Measurements from ENCODE around the gene NEGR1. TPM values are rescaled to one million over a fixed set of nuclear protein-coding genes. Genes with fewer than 3 reads are reported as not detected.

NEGR1 gene
- total RNA-seq, 4 donors from 2014 or later, result 0.49 to 8.8 (median 2.7) TPM

GRCh38 chr1:72117621-72118020 is 164.7 kb downstream of the NEGR1 start:
- no peak for TF ChIP-seq CTCF (IDR thresholded peaks at IDR 0.05)
- TF ChIP-seq POLR2A (IDR thresholded peaks at IDR 0.05), result no peak
- Histone ChIP-seq H3K27me3 (no peaks in the 10 kb centered on the region), H3K4me3 (no peak overlapping the region), H3K27ac (no peak overlapping the region), H3K4me1 (no peaks in the 10 kb centered on the region), H3K9me3 (no peaks in the 10 kb centered on the region), H3K36me3 (no peaks in the 10 kb centered on the region)
- intact Hi-C loops (cut with DNase I), result no loop called here
- DNase-seq, result no peak
- 83 to 92% methylated on average over 2 of the region's 2 CpGs for WGBS, 2 donors

DNA sequence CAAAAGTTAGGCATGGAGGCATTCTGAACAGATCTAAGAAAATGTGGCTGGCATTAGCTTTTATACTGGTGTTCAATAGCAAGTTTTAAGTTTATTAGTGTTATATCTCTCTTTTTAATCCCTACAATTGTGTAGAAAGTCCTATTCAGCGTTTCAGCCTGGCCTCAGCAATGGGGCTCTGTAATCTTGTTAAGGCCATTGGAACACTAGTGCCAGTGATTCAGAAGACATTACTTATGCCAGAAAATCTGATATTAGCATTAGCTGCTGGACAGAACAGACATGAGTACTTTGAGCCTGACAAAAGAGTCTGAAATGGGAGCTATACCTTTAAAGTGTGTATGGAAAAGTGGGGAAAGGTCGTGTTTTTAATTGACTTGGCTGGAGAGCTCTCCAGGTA is 167.0 kb downstream of the NEGR1 start:
- intact Hi-C loops (cut with DNase I), result no loop called here
- Histone ChIP-seq H3K4me1 (no peaks in the 10 kb centered on the region), H3K27ac (no peak overlapping the region), H3K4me3 (no peak overlapping the region), H3K9me3 (no peaks in the 10 kb centered on the region), H3K27me3 (no peaks in the 10 kb centered on the region), H3K36me3 (no peaks in the 10 kb centered on the region)
- no peak for TF ChIP-seq CTCF (IDR thresholded peaks at IDR 0.05)
- WGBS, 2 donors, result 43 to 54% methylated on average over 2 of the region's 2 CpGs
- no peak for DNase-seq

GRCh38 chr1:72111662-72112061 is 170.7 kb downstream of the NEGR1 start:
- intact Hi-C loops (cut with DNase I), result no loop called here
- 57 to 65% methylated on average over 4 of the region's 4 CpGs for WGBS, 2 donors
- H3K9me3 ChIP-seq, result no peaks in the 10 kb centered on the region
- H3K36me3 ChIP-seq, result no peaks in the 10 kb centered on the region
- no peak for DNase-seq
- H3K4me3 ChIP-seq, result no peak overlapping the region
- no peak overlapping the region for H3K27ac ChIP-seq
- H3K27me3 ChIP-seq, result no peaks in the 10 kb centered on the region
- no peaks in the 10 kb centered on the region for H3K4me1 ChIP-seq
- TF ChIP-seq POLR2A (IDR thresholded peaks at IDR 0.05) (no peak), CTCF (IDR thresholded peaks at IDR 0.05) (no peak)

- no peaks in the 10 kb centered on the region for H3K27me3 ChIP-seq
- H3K27ac ChIP-seq, result no peak overlapping the region
- no peaks in the 10 kb centered on the region for H3K4me1 ChIP-seq
- no peaks in the 10 kb centered on the region for H3K9me3 ChIP-seq
- no peaks in the 10 kb centered on the region for H3K36me3 ChIP-seq
- intact Hi-C loops (cut with DNase I), result no loop called here
- no peak overlapping the region for H3K4me3 ChIP-seq
- DNase-seq, result no peak
- 74% methylated on average over 2 of the region's 2 CpGs for WGBS, 2 donors
- TF ChIP-seq CTCF (IDR thresholded peaks at IDR 0.05) (no peak), POLR2A (IDR thresholded peaks at IDR 0.05) (no peak)
These were observed 172.4 kb downstream of the NEGR1 start for GRCh38 chr1:72109916-72110315.

GRCh38 chr1:72105201-72105600 is 177.1 kb downstream of the NEGR1 start:
- Histone ChIP-seq H3K4me1 (no peaks in the 10 kb centered on the region), H3K27me3 (no peaks in the 10 kb centered on the region), H3K4me3 (no peak overlapping the region), H3K27ac (no peak overlapping the region), H3K9me3 (no peaks in the 10 kb centered on the region), H3K36me3 (no peaks in the 10 kb centered on the region)
- no peak for DNase-seq
- TF ChIP-seq POLR2A (IDR thresholded peaks at IDR 0.05), result no peak
- TF ChIP-seq CTCF (IDR thresholded peaks at IDR 0.05), result no peak
- WGBS, 2 donors, result 67 to 75% methylated on average over 2 of the region's 2 CpGs
- intact Hi-C loops (cut with DNase I), result no loop called here
